ENCODE measurements around the gene PRRX2.

- TF ChIP-seq, protein P1, sequence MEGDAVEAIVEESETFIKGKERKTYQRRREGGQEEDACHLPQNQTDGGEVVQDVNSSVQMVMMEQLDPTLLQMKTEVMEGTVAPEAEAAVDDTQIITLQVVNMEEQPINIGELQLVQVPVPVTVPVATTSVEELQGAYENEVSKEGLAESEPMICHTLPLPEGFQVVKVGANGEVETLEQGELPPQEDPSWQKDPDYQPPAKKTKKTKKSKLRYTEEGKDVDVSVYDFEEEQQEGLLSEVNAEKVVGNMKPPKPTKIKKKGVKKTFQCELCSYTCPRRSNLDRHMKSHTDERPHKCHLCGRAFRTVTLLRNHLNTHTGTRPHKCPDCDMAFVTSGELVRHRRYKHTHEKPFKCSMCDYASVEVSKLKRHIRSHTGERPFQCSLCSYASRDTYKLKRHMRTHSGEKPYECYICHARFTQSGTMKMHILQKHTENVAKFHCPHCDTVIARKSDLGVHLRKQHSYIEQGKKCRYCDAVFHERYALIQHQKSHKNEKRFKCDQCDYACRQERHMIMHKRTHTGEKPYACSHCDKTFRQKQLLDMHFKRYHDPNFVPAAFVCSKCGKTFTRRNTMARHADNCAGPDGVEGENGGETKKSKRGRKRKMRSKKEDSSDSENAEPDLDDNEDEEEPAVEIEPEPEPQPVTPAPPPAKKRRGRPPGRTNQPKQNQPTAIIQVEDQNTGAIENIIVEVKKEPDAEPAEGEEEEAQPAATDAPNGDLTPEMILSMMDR (IDR thresholded peaks at IDR 0.05) = no peak
- TF ChIP-seq POLR2A (IDR thresholded peaks at IDR 0.05) = no peak
Measured at GRCh38 chr9:129639034-129639630, 26.3 kb upstream of the PRRX2 start.
